Stimulated activated CD8-positive, alpha-beta memory T cell treated with anti-CD3 and anti-CD28 coated beads, Interleukin-12 subunit alpha, Interleukin-12 subunit beta, amount 100 ng/mL, for 1 hour (primary cell): ENCODE results near the gene IRS1.

Source experiments
- DNase-seq: peaks from one replicate; pipeline ENCODE4 v3.0.0-alpha.2; 2020; ENCODE audit warnings: low read depth

Gene IRS1

GRCh38 chr2:226721541-226721940 is 78.1 kb downstream of the IRS1 start:
- DNase-seq = no peak

- no peak for DNase-seq
Measured at GRCh38 chr2:226720948-226721347, 78.7 kb downstream of the IRS1 start.

- DNase-seq = no peak
Measured at GRCh38 chr2:226717719-226718118, 81.9 kb downstream of the IRS1 start.

- DNase-seq = no peak
Measured at GRCh38 chr2:226716126-226716525, 83.5 kb downstream of the IRS1 start.

- no peak for DNase-seq
Measured at GRCh38 chr2:226715347-226715990, 84.2 kb downstream of the IRS1 start.

- no peak for DNase-seq
Measured at GRCh38 chr2:226712941-226713340, 86.7 kb downstream of the IRS1 start.

- no peak for DNase-seq
Measured at GRCh38 chr2:226711606-226712296, 87.9 kb downstream of the IRS1 start.

- DNase-seq = no peak
Measured at GRCh38 chr2:226707499-226707898, 92.1 kb downstream of the IRS1 start.

GRCh38 chr2:226705965-226706364 is 93.7 kb downstream of the IRS1 start:
- DNase-seq = no peak

- no peak for DNase-seq
Measured at GRCh38 chr2:226705133-226705886, 94.3 kb downstream of the IRS1 start.

- DNase-seq = no peak
Measured at GRCh38 chr2:226703514-226703913, 96.1 kb downstream of the IRS1 start.

- no peak for DNase-seq
Measured at GRCh38 chr2:226702376-226702775, 97.2 kb downstream of the IRS1 start.

- DNase-seq = no peak
Measured at GRCh38 chr2:226701052-226701451, 98.6 kb downstream of the IRS1 start.

GRCh38 chr2:226699321-226699720 is 100.3 kb downstream of the IRS1 start:
- no peak for DNase-seq

- DNase-seq = no peak
Measured at GRCh38 chr2:226698671-226699070, 100.9 kb downstream of the IRS1 start.

- DNase-seq = no peak
Measured at GRCh38 chr2:226694586-226695284, 104.9 kb downstream of the IRS1 start.

- DNase-seq = no peak
Measured at GRCh38 chr2:226694149-226694548, 105.5 kb downstream of the IRS1 start.

- no peak for DNase-seq
Measured at GRCh38 chr2:226693521-226693920, 106.1 kb downstream of the IRS1 start.

- no peak for DNase-seq
Measured at GRCh38 chr2:226692521-226693126, 107.0 kb downstream of the IRS1 start.

GRCh38 chr2:226691255-226691654 is 108.4 kb downstream of the IRS1 start:
- no peak for DNase-seq

GRCh38 chr2:226690461-226691024 is 109.1 kb downstream of the IRS1 start:
- no peak for DNase-seq
